ENCODE data around the gene PTOV1. TPM values are rescaled to one million over a fixed set of nuclear protein-coding genes. Genes with fewer than 3 reads are reported as not detected.

Gene PTOV1
- total and polyA plus RNA-seq, 2 of the 13 experiments (the other 11 are each of a cell fraction or from before 2014, with no cell fraction given) = 63.5 to 68.5 TPM

DNA sequence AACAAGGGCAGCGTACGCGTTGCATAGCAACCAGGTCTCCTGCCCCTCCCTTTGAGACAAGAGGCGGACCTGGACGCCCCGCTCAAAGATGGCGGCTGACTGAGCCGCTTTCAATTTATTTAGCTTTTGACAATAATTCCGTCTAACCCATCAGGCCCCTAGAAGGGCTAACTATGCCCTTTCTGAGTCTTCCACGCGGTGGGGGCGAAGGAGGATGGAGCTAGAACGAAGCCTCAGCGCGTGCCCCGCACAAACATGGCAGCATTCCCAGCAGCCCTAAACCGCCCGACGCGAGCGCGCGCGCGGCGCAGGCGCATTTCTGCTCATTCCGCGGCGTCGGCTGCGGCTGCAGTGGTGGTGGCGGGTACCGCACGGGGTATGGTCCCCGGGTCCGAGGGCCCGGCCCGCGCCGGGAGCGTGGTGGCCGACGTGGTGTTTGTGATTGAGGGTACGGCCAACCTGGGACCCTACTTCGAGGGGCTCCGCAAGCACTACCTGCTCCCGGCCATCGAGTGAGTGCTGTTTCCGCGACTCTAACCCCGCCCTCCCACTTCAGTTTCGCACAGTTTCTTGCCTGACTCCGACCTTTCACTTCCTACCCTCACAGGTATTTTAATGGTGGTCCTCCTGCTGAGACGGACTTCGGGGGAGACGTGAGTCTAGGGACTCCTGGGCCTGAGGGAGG is 32.9 kb upstream of the PTOV1 start, which contains the start of gene MED25 (continued):
- TF ChIP-seq, protein P1, sequence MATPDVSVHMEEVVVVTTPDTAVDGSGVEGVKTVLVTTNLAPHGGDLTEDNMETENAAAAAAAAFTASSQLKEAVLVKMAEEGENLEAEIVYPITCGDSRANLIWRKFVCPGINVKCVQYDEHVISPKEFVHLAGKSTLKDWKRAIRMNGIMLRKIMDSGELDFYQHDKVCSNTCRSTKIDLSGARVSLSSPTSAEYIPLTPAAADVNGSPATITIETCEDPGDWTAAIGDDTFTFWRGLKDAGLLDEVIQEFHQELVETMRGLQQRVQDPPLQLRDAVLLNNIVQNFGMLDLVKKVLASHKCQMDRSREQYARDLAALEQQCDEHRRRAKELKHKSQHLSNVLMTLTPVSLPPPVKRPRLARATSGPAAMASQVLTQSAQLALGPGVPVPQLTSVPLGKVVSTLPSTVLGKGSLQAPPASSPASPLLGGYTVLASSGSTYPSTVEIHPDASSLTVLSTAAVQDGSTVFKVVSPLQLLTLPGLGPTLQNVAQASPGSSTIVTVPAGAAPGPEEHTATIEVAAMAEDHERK (CRISPR knock-in tag; IDR thresholded peaks at IDR 0.05; ENCODE audit: low read depth) = peak; percentile 66; the same call in 1 of the 2 replicates
- TF ChIP-seq ZNF775 (CRISPR knock-in tag; IDR thresholded peaks at IDR 0.05; ENCODE audit: borderline replicate concordance) = no peak; the same call in 1 of the 2 replicates
- TF ChIP-seq, protein P2, sequence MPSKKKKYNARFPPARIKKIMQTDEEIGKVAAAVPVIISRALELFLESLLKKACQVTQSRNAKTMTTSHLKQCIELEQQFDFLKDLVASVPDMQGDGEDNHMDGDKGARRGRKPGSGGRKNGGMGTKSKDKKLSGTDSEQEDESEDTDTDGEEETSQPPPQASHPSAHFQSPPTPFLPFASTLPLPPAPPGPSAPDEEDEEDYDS (CRISPR knock-in tag; IDR thresholded peaks at IDR 0.05) = no peak
- peak; percentile 33 for TF ChIP-seq AGO2 (optimal IDR thresholded peaks at IDR 0.05; ENCODE audit: low read depth, low read length)
- no peak for TF ChIP-seq JUN (CRISPR knock-in tag; IDR thresholded peaks at IDR 0.05)
- TF ChIP-seq IRF2 (CRISPR knock-in tag; IDR thresholded peaks at IDR 0.05) = peak; percentile 22; the same call in 1 of the 2 replicates
- TF ChIP-seq, protein P3, sequence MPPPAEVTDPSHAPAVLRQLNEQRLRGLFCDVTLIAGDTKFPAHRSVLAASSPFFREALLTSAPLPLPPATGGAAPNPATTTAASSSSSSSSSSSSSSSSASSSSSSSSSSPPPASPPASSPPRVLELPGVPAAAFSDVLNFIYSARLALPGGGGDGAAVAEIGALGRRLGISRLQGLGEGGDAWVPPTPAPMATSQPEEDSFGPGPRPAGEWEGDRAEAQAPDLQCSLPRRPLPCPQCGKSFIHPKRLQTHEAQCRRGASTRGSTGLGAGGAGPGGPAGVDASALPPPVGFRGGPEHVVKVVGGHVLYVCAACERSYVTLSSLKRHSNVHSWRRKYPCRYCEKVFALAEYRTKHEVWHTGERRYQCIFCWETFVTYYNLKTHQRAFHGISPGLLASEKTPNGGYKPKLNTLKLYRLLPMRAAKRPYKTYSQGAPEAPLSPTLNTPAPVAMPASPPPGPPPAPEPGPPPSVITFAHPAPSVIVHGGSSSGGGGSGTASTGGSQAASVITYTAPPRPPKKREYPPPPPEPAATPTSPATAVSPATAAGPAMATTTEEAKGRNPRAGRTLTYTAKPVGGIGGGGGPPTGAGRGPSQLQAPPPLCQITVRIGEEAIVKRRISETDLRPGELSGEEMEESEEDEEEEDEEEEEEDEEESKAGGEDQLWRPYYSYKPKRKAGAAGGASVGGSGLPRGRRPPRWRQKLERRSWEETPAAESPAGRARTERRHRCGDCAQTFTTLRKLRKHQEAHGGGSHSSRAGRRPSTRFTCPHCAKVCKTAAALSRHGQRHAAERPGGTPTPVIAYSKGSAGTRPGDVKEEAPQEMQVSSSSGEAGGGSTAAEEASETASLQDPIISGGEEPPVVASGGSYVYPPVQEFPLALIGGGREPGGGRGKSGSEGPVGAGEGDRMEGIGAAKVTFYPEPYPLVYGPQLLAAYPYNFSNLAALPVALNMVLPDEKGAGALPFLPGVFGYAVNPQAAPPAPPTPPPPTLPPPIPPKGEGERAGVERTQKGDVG (CRISPR knock-in tag; IDR thresholded peaks at IDR 0.05; ENCODE audit: borderline replicate concordance) = no peak
- TF ChIP-seq ZNF260 (CRISPR knock-in tag; IDR thresholded peaks at IDR 0.05; ENCODE audit: borderline replicate concordance, low read depth) = no peak
- 0 out of 2 replicates have a peak, but pooled peaks have one; percentile 11 for TF ChIP-seq TGIF2 (CRISPR knock-in tag; IDR thresholded peaks at IDR 0.05)
- TF ChIP-seq ZNF234 (CRISPR knock-in tag; conservative IDR thresholded peaks at IDR 0.05) = no peak
- 0 out of 2 replicates have a peak, but pooled peaks have one; percentile 5 for TF ChIP-seq HNF4A (CRISPR knock-in tag; IDR thresholded peaks at IDR 0.05)
- TF ChIP-seq KDM5A (IDR thresholded peaks at IDR 0.05; ENCODE audit: borderline replicate concordance, low read length) = peak; percentile 24
- TF ChIP-seq ZC3H13 (CRISPR knock-in tag; IDR thresholded peaks at IDR 0.05) = no peak
- no peak for TF ChIP-seq ZNF709 (CRISPR knock-in tag; IDR thresholded peaks at IDR 0.05)
- no peak for TF ChIP-seq ZNF878 (CRISPR knock-in tag; IDR thresholded peaks at IDR 0.05)
- no peak for TF ChIP-seq CHCHD3 (CRISPR knock-in tag; IDR thresholded peaks at IDR 0.05)
- TF ChIP-seq, protein P4, sequence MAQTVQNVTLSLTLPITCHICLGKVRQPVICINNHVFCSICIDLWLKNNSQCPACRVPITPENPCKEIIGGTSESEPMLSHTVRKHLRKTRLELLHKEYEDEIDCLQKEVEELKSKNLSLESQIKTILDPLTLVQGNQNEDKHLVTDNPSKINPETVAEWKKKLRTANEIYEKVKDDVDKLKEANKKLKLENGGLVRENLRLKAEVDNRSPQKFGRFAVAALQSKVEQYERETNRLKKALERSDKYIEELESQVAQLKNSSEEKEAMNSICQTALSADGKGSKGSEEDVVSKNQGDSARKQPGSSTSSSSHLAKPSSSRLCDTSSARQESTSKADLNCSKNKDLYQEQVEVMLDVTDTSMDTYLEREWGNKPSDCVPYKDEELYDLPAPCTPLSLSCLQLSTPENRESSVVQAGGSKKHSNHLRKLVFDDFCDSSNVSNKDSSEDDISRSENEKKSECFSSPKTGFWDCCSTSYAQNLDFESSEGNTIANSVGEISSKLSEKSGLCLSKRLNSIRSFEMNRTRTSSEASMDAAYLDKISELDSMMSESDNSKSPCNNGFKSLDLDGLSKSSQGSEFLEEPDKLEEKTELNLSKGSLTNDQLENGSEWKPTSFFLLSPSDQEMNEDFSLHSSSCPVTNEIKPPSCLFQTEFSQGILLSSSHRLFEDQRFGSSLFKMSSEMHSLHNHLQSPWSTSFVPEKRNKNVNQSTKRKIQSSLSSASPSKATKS (CRISPR knock-in tag; IDR thresholded peaks at IDR 0.05) = no peak
- no peak for TF ChIP-seq MAFF (IDR thresholded peaks at IDR 0.05; ENCODE audit: low read depth, low read length)
- TF ChIP-seq RNF2 (conservative IDR thresholded peaks at IDR 0.05; ENCODE audit: low read depth) = no peak
- TF ChIP-seq ZFY (CRISPR knock-in tag; IDR thresholded peaks at IDR 0.05) = peak; percentile 84
- TF ChIP-seq ATF7-NPFF (CRISPR knock-in tag; IDR thresholded peaks at IDR 0.05; ENCODE audit: low read depth) = 0 out of 2 replicates have a peak, but pooled peaks have one; percentile 13
- 0 out of 2 replicates have a peak, but pooled peaks have one; percentile 16 for TF ChIP-seq ZNF556 (CRISPR knock-in tag; IDR thresholded peaks at IDR 0.05; ENCODE audit: borderline replicate concordance)
- TF ChIP-seq PCBP1 (IDR thresholded peaks at IDR 0.05; ENCODE audit: borderline replicate concordance, low read depth, low read length) = no peak

Data from HepG2 (cell line).